Mesenchymal stem cell (in vitro differentiated cells and primary cell): Measurements from ENCODE around the gene LRIG1.

Source experiments
- DNase-seq: peaks from one replicate; pipeline ENCODE4 v3.0.0-alpha.2; 2013
- H2AFZ ChIP-seq: one replicate; pipeline ENCODE4 v1.6.1; 2013; ENCODE audit warnings: low read depth, mild to moderate bottlenecking, control low read depth, inconsistent platforms, low read length, moderate library complexity
- H2AK5ac ChIP-seq: 2 replicates; pipeline ENCODE4 v1.6.1; 2013; ENCODE audit warnings: low read length, moderate library complexity, mild to moderate bottlenecking, inconsistent platforms; ENCODE audit not compliant: severe bottlenecking
- H2BK120ac ChIP-seq: one replicate; pipeline ENCODE4 v1.6.1; 2013; ENCODE audit warnings: low read depth, mild to moderate bottlenecking, inconsistent platforms, low read length, moderate library complexity
- H2BK12ac ChIP-seq, 2 experiments: one replicate each; pipeline ENCODE4 v1.6.1; 2013; ENCODE audit warnings: inconsistent platforms in 2 of 2, low read length in 2 of 2, mild to moderate bottlenecking in 2 of 2, moderate library complexity in 2 of 2, control low read depth in 1 of 2
- H2BK15ac ChIP-seq: one replicate; pipeline ENCODE4 v1.6.1; 2013; ENCODE audit warnings: mild to moderate bottlenecking, low read depth, inconsistent platforms; ENCODE audit not compliant: poor library complexity, severe bottlenecking
- H2BK5ac ChIP-seq: 2 replicates; pipeline ENCODE4 v1.6.1; 2013; ENCODE audit warnings: low read depth, mild to moderate bottlenecking, low read length, control low read depth, inconsistent platforms; ENCODE audit not compliant: poor library complexity, severe bottlenecking
- H3K14ac ChIP-seq, 2 experiments: one replicate each; pipeline ENCODE4 v1.6.1; 2013; ENCODE audit warnings: inconsistent platforms in 2 of 2, low read length in 2 of 2, control low read depth in 1 of 2, mild to moderate bottlenecking in 1 of 2, moderate library complexity in 1 of 2
- H3K18ac ChIP-seq, 2 experiments: one replicate each; pipeline ENCODE4 v1.6.1; 2013; ENCODE audit warnings: inconsistent platforms in 2 of 2, low read length in 2 of 2, control low read depth in 1 of 2, low read depth in 1 of 2, mild to moderate bottlenecking in 1 of 2
- H3K23ac ChIP-seq, 2 experiments: one replicate each; pipeline ENCODE4 v1.6.1; 2013; ENCODE audit warnings: inconsistent platforms in 2 of 2, low read length in 2 of 2, mild to moderate bottlenecking in 2 of 2, moderate library complexity in 2 of 2, control low read depth in 1 of 2
- H3K27ac ChIP-seq: 2 replicates; pipeline ENCODE4 v1.5.1; 2013; ENCODE audit warnings: mild to moderate bottlenecking, moderate library complexity, low read length, control low read depth, inconsistent platforms; ENCODE audit not compliant: poor library complexity, severe bottlenecking
- H3K27me3 ChIP-seq, 2 experiments: 2 replicates each; pipeline versions ENCODE4 v1.6.1 to v1.7.0; 2013; ENCODE audit warnings: low read length in 2 of 2, mild to moderate bottlenecking in 2 of 2, moderate library complexity in 2 of 2, control low read depth in 1 of 2, inconsistent platforms in 1 of 2; ENCODE audit not compliant: control insufficient read depth in 1 of 2, insufficient read depth in 1 of 2
- H3K36me3 ChIP-seq, 2 experiments: 2 replicates each; pipeline versions ENCODE4 v1.6.1 to v1.7.0; 2013; ENCODE audit warnings: low read length in 2 of 2, control low read depth in 1 of 2, inconsistent platforms in 1 of 2, low read depth in 1 of 2, mild to moderate bottlenecking in 1 of 2; ENCODE audit not compliant: insufficient read depth in 2 of 2, control insufficient read depth in 1 of 2
- H3K4ac ChIP-seq, 2 experiments: one replicate each; pipeline ENCODE4 v1.6.1; 2013; ENCODE audit warnings: inconsistent platforms in 2 of 2, low read length in 2 of 2, mild to moderate bottlenecking in 2 of 2, moderate library complexity in 2 of 2, control low read depth in 1 of 2, low read depth in 1 of 2
- H3K4me1 ChIP-seq: 2 replicates; pipeline ENCODE4 v1.6.1; 2013; ENCODE audit warnings: low read depth, low read length, control low read depth; ENCODE audit not compliant: control insufficient read depth, insufficient read depth
- H3K4me2 ChIP-seq: 2 replicates; pipeline ENCODE4 v1.6.1; 2013; ENCODE audit warnings: low read length, mild to moderate bottlenecking, inconsistent platforms; ENCODE audit not compliant: poor library complexity, severe bottlenecking
- H3K4me3 ChIP-seq, 2 experiments: 2 replicates each; pipeline versions ENCODE4 v1.5.1 to v1.7.0; 2013; ENCODE audit warnings: low read length in 2 of 2, mild to moderate bottlenecking in 2 of 2, control low read depth in 1 of 2, low read depth in 1 of 2; ENCODE audit not compliant: insufficient read depth in 1 of 2
- H3K79me1 ChIP-seq: replicated peaks from 2 replicates; pipeline ENCODE4 v1.6.1; 2013; ENCODE audit warnings: mild to moderate bottlenecking, control low read depth, low read length, inconsistent platforms; ENCODE audit not compliant: poor library complexity, severe bottlenecking
- H3K9ac ChIP-seq: 2 replicates; pipeline ENCODE4 v1.7.0; 2013; ENCODE audit warnings: mild to moderate bottlenecking, low read length, moderate library complexity
- H3K9me3 ChIP-seq: 2 replicates; pipeline ENCODE4 v1.7.0; 2013; ENCODE audit warnings: mild to moderate bottlenecking, low read length; ENCODE audit not compliant: control insufficient read depth
- H4K8ac ChIP-seq: one replicate; pipeline ENCODE4 v1.6.1; 2013; ENCODE audit warnings: inconsistent platforms, mild to moderate bottlenecking, low read length, moderate library complexity
- H4K91ac ChIP-seq: one replicate; pipeline ENCODE4 v1.6.1; 2013; ENCODE audit warnings: mild to moderate bottlenecking, low read length, inconsistent platforms
- WGBS: methylation state at CpG from one replicate; pipeline ENCODE4 v1.1.7; 2013; ENCODE audit warnings: mixed read lengths; 5-methylcytosine and 5-hydroxymethylcytosine counted together

The LRIG1 gene

GRCh38 chr3:66344391-66344811 lies 156.4 kb downstream of the LRIG1 start:
- Histone ChIP-seq H4K8ac (no peak overlapping the region), H3K79me1 (peaks cover 3% of the 10 kb centered on the region), H3K18ac (no peak overlapping the region), H2BK15ac (no peak overlapping the region), H4K91ac (no peak overlapping the region), H3K9ac (no peak overlapping the region), H3K36me3 (peaks cover 0 to 3% of the 10 kb centered on the region in 2 experiments), H3K27me3 (no peaks in the 10 kb centered on the region), H3K4me1 (peaks cover 2% of the 10 kb centered on the region), H3K27ac (no peak overlapping the region), H3K4me3 (no peak overlapping the region), H3K4ac (no peak overlapping the region), H3K14ac (no peak overlapping the region), H3K23ac (no peak overlapping the region), H2BK12ac (no peak overlapping the region), H3K9me3 (no peaks in the 10 kb centered on the region), H2AFZ (no peak overlapping the region), H2AK5ac (no peak overlapping the region), H2BK120ac (no peak overlapping the region), H3K4me2 (no peak overlapping the region), H2BK5ac (no peak overlapping the region)
- no peak for DNase-seq
- WGBS = 90% methylated on average over 8 of the region's 9 CpGs

- Histone ChIP-seq H2BK15ac (no peak overlapping the region), H2AFZ (no peak overlapping the region), H3K4me3 (no peak overlapping the region), H3K4ac (no peak overlapping the region), H2BK120ac (no peak overlapping the region), H3K9ac (no peak overlapping the region), H3K14ac (no peak overlapping the region), H3K27me3 (no peaks in the 10 kb centered on the region), H3K79me1 (peaks cover 3% of the 10 kb centered on the region), H2BK5ac (no peak overlapping the region), H3K4me2 (no peak overlapping the region), H2AK5ac (no peak overlapping the region), H3K36me3 (peaks cover 0 to 3% of the 10 kb centered on the region in 2 experiments), H2BK12ac (no peak overlapping the region), H3K27ac (no peak overlapping the region), H3K23ac (no peak overlapping the region), H3K18ac (no peak overlapping the region), H3K4me1 (peaks cover 2% of the 10 kb centered on the region), H4K8ac (no peak overlapping the region), H4K91ac (no peak overlapping the region), H3K9me3 (no peaks in the 10 kb centered on the region)
- 71% methylated on average over 7 of the region's 8 CpGs for WGBS
- no peak for DNase-seq
Measured at GRCh38 chr3:66342717-66343356, 158.0 kb downstream of the LRIG1 start.

- Histone ChIP-seq H3K27ac (no peak overlapping the region), H3K79me1 (peaks cover 2% of the 10 kb centered on the region), H4K8ac (no peak overlapping the region), H3K27me3 (no peaks in the 10 kb centered on the region), H3K23ac (no peak overlapping the region), H3K9me3 (no peaks in the 10 kb centered on the region), H3K4ac (no peak overlapping the region), H3K9ac (no peak overlapping the region), H3K4me1 (no peaks in the 10 kb centered on the region), H3K14ac (no peak overlapping the region), H3K4me3 (no peak overlapping the region), H2BK15ac (no peak overlapping the region), H3K4me2 (no peak overlapping the region), H2BK5ac (no peak overlapping the region), H2AK5ac (no peak overlapping the region), H2BK120ac (no peak overlapping the region), H4K91ac (no peak overlapping the region), H3K36me3 (no peaks in the 10 kb centered on the region), H2BK12ac (no peak overlapping the region), H2AFZ (no peak overlapping the region), H3K18ac (no peak overlapping the region)
- DNase-seq = no peak
- WGBS = 27% methylated on average over 1 of the region's 3 CpGs
Measured at GRCh38 chr3:66338927-66339326, 161.9 kb downstream of the LRIG1 start.

GRCh38 chr3:66336333-66336766 lies 164.5 kb downstream of the LRIG1 start:
- no peaks in the 10 kb centered on the region for H3K27me3 ChIP-seq
- H3K4ac ChIP-seq = no peak overlapping the region
- H2BK12ac ChIP-seq = no peak overlapping the region
- no peak overlapping the region for H2AK5ac ChIP-seq
- H3K18ac ChIP-seq = no peak overlapping the region
- WGBS = 83% methylated on average over 1 of the region's 4 CpGs
- H3K23ac ChIP-seq = no peak overlapping the region
- H3K14ac ChIP-seq = no peak overlapping the region
- H4K8ac ChIP-seq = no peak overlapping the region
- no peak overlapping the region for H2BK5ac ChIP-seq
- no peaks in the 10 kb centered on the region for H3K9me3 ChIP-seq
- H3K36me3 ChIP-seq = no peaks in the 10 kb centered on the region
- DNase-seq = no peak
- H2BK120ac ChIP-seq = no peak overlapping the region
- H3K27ac ChIP-seq = no peak overlapping the region
- H3K9ac ChIP-seq = peak overlapping the region; percentile 49
- no peak overlapping the region for H2BK15ac ChIP-seq
- no peak overlapping the region for H3K4me2 ChIP-seq
- no peaks in the 10 kb centered on the region for H3K4me1 ChIP-seq
- H3K79me1 ChIP-seq = peaks cover 5% of the 10 kb centered on the region
- no peak overlapping the region for H2AFZ ChIP-seq
- H3K4me3 ChIP-seq = no peak overlapping the region
- H4K91ac ChIP-seq = no peak overlapping the region
